D721Med (cell line): Measurements from ENCODE around the gene C1GALT1.
A peak's percentile ranks its signal among the peaks of the same experiment; 100 is the strongest.

Experiments used
- DNase-seq: peaks from one replicate; pipeline ENCODE4 v3.0.0; 2011; ENCODE audit warnings: low spot score; ENCODE audit not compliant: insufficient read length
- FAIRE-seq: peaks from 2 replicates; lab custom pipeline; 2011; peaks lifted over from hg19 to GRCh38; lab: Jason Lieb, UNC
- TF ChIP-seq, protein P1 (sequence below): IDR thresholded peaks from 2 replicates; pipeline ENCODE4 v1.5.1; 2012; ENCODE audit warnings: mild to moderate bottlenecking, control low read depth; ENCODE audit not compliant: insufficient read depth; ENCODE audit errors: missing control alignments

The C1GALT1 gene

DNA sequence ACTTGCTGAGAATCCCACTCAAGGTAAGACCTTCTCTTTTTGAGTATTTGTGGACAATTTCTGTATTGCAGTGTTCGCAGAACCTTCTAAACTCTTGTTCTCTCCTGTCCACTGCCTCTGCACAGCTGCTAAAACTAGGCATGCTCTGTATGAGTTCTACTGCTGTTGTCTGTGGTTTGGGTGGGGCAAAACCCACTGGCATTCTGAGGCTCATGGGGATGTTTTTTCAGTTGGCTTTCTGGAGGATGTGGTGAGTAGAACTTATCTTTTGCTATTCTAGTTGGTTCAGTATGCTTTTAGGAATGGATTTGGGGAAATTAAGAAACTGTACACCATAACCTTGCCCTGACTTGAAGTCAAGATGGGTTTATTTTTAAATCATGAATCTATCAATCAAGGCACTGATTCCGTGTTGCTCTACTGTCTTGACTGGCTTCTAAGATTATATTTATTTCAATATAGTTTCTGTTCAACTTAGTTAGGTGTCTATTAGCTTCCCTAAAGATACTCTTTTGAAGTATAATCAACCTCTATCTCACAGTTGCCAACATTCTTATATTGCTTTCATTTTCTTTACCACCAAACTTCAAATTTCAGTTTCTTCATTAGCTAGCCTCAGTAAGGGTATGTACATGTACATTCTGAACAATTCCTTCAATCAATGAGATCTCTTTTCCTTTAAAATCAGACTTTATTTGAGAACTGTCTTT is 25.0 kb upstream of the C1GALT1 start:
- DNase-seq, result no peak
- TF ChIP-seq, protein P1, sequence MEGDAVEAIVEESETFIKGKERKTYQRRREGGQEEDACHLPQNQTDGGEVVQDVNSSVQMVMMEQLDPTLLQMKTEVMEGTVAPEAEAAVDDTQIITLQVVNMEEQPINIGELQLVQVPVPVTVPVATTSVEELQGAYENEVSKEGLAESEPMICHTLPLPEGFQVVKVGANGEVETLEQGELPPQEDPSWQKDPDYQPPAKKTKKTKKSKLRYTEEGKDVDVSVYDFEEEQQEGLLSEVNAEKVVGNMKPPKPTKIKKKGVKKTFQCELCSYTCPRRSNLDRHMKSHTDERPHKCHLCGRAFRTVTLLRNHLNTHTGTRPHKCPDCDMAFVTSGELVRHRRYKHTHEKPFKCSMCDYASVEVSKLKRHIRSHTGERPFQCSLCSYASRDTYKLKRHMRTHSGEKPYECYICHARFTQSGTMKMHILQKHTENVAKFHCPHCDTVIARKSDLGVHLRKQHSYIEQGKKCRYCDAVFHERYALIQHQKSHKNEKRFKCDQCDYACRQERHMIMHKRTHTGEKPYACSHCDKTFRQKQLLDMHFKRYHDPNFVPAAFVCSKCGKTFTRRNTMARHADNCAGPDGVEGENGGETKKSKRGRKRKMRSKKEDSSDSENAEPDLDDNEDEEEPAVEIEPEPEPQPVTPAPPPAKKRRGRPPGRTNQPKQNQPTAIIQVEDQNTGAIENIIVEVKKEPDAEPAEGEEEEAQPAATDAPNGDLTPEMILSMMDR, result no peak
- no peak for FAIRE-seq

GRCh38 chr7:7157887-7158271 is 24.5 kb upstream of the C1GALT1 start:
- no peak for FAIRE-seq
- TF ChIP-seq, protein P1, result no peak
- no peak for DNase-seq

DNA sequence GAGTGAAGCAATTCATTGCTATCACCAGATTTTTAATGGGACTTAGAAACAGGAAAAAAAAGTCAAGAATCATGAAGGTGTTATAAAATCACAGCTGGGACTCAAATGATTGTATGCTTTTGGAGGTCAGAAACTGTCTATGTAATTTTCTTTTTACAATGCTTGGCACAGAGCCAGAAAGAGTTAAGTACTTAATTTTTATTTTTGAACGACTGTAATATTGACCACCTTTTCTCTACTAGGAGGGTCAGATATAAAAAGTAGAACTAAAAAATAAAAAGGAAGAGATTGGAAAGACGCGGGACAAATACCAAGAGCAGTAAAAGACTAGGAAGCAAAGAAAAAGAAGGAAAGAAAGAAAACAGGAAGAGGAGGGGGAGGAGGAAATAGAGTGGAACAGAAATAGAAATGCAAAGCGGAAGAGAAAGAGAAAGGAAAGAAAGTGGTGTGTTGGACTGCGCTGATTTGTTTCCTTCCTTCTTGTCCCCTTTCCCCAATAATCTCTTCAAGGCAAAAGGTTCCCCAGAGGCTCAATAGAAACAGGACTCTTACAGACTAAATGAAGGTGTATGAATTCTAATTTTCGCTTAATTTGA is 23.2 kb upstream of the C1GALT1 start:
- TF ChIP-seq, protein P1, result no peak
- DNase-seq (no peak), FAIRE-seq (no peak)

DNA sequence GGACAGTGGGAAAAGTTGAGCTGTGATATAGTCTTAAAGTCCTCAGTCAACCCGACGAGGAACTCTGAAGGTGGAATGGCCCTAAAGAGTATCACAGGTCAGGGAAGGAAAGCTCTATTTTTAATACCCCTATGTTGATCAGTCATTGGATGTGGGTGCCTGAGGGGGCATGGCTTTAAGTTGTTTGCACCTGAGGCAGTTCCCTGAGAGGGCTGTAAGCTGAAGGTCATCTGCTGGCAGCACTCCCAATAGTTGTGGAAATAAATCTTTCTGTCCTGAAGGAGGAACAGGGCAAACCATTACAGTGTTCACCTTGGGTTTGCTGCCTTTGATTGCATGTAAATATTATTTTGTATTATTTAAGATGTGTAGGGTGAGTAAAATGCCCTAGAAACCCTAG is 17.8 kb upstream of the C1GALT1 start:
- TF ChIP-seq, protein P1, result no peak
- DNase-seq (no peak), FAIRE-seq (no peak)

DNA sequence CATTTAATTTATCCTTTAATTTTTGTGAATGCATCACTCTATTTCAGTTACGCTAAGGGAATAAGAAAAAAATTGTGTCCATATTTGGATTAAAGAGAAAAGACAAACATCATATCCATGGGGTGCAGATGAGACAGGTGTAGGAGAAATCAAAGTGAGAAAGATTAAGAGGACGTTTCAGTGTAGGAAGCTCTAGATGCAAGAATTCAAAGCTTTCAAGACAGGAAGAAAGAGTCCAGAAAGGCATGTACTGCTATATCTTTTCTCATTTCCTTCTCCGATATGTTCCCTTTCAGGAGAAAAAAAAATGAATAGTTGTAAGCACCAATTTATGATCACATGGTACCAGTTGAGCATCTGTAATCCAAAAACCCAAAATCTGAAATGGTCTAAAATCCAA is 17.0 kb upstream of the C1GALT1 start:
- TF ChIP-seq, protein P1, result no peak
- DNase-seq (no peak), FAIRE-seq (peak; percentile 48)

DNA sequence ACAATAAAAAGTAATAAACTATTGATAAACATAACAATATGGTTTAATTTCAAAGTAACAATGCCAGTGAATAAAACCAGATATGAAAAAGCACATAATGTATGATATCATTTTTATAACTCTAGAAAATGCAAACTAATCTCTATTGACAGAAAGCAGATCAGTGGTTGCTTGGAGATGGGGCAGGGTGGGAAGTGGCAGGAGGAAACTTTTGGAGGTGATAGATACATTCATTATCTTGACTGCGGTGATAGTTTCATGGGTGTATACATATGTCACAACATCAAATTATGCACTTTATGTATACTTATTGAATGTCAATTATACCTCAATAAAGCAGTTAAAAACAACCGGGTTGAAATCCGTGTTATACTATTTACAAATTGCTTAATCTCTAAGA is 16.0 kb upstream of the C1GALT1 start:
- TF ChIP-seq, protein P1, result no peak
- no peak for DNase-seq
- FAIRE-seq, result no peak

- no peak for DNase-seq
- no peak for FAIRE-seq
- TF ChIP-seq, protein P1, result no peak
These were observed 13.0 kb upstream of the C1GALT1 start for GRCh38 chr7:7169296-7169695.
